ENCODE results near the gene RPRD2.

RPRD2 gene

DNA sequence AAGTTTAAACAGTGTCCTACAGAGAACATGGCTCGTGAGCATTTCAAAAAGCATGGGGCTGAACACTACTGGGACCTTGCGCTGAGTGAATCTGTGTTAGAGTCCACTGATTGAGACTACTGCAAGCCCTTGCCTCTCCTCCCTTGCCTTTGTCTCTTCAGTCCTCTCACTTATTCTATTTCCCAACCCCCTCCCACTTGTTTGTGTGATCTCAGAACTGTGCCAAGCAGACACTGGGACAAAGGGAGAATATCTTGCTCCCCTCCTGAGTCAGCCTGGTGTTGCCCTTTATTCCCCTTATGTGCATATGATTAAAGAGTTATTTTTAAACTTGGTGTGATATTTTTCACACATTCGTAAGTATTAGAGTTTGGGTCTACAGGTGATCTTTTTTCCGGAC lies 11.1 kb upstream of the RPRD2 start:
- no peak for TF ChIP-seq CTCF (IDR thresholded peaks at IDR 0.05; ENCODE audit: control extremely low read depth, extremely low read depth, low read depth, missing control alignments)
- DNase-seq (ENCODE audit: extremely low spot score) = no peak
- ChIA-PET POLR2A (no interaction called here), CTCF (no interaction called here)

- no peak for DNase-seq (ENCODE audit: extremely low spot score)
- ChIA-PET CTCF (interaction anchor here (1.0 to 1.7 kb wide), 3 partner anchors 19 to 107 kb away, joined by 3 to 5 read pairs (median 3); no protein-coding TSS in a partner anchor), POLR2A (interaction anchor here (1.2 kb wide), 1 partner anchor 12 kb away, joined by 4 read pairs; no protein-coding TSS in a partner anchor)
- no peak for TF ChIP-seq CTCF (IDR thresholded peaks at IDR 0.05; ENCODE audit: control extremely low read depth, extremely low read depth, low read depth, missing control alignments)
Observed at GRCh38 chr1:150362721-150363425, 1.1 kb upstream of the RPRD2 start.

DNA sequence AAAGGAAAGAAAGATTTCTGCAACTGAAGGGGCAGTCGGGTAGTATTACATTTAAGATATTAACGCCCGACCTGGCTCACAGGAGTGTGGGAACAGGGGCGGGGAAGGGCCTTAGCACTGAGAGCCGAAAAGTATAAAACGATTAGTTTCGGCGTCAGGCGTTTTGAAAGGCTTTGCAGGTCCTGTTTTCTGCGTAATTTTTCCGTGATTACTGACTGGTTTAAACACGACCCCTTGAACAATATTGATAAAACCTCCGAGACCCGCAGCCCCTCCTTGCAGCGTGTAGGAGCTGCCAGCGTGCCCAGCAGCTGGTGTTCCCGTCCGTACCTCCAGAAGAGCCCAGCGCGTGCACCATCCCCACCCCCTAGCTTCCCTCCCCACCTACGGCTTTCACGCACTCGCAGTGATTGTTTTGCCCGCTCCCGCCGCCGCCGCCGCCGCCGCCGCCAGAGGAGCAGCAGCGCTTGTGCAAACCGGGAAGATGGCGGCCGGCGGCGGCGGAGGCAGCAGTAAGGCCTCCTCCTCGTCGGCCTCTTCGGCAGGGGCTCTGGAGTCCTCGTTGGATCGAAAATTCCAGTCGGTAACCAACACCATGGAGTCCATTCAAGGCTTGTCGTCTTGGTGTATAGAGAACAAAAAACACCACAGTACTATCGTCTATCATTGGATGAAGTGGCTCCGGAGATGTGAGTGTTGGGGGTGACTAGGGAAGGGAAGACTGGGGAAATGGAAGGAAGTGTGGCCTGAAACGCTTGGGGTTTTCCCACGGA lies 470 bp downstream of the RPRD2 start:
- peak; percentile 50 for DNase-seq (ENCODE audit: extremely low spot score)
- TF ChIP-seq CTCF (IDR thresholded peaks at IDR 0.05; ENCODE audit: control extremely low read depth, extremely low read depth, low read depth, missing control alignments) = no peak
- ChIA-PET CTCF (interaction anchor here (0.9 to 1.2 kb wide), 4 partner anchors 18 to 168 kb away, joined by 3 to 5 read pairs (median 4); no protein-coding TSS in a partner anchor), POLR2A (interaction anchor here (0.9 to 1.3 kb wide), 4 partner anchors 11 to 215 kb away, joined by 3 to 5 read pairs (median 4); partner anchors contain the start of gene MCL1)

DNA sequence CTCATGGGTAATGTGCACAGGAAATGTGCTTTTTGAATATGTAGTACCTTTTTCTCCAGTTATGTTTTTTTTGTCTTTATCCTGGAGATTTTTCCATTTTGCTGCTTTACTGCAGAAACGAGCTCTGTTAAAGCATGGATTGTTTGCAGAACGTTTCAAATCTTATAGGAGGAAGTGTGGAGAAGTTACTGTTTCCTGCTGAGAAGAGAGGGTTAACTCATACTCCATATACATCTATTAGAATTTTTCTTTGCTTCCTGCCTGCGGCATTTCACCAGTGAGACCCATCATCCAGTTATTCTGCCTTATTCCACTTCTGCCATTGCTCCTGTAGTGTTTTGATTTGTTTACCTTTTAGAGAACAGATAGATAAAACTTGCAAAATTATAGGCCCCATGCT lies 2.0 kb downstream of the RPRD2 start:
- no peak for DNase-seq (ENCODE audit: extremely low spot score)
- TF ChIP-seq CTCF (IDR thresholded peaks at IDR 0.05; ENCODE audit: control extremely low read depth, extremely low read depth, low read depth, missing control alignments) = no peak
- ChIA-PET CTCF (interaction anchor here (1.0 kb wide), 1 partner anchor 16 kb away, joined by 4 read pairs; no protein-coding TSS in a partner anchor), POLR2A (no interaction called here)

DNA sequence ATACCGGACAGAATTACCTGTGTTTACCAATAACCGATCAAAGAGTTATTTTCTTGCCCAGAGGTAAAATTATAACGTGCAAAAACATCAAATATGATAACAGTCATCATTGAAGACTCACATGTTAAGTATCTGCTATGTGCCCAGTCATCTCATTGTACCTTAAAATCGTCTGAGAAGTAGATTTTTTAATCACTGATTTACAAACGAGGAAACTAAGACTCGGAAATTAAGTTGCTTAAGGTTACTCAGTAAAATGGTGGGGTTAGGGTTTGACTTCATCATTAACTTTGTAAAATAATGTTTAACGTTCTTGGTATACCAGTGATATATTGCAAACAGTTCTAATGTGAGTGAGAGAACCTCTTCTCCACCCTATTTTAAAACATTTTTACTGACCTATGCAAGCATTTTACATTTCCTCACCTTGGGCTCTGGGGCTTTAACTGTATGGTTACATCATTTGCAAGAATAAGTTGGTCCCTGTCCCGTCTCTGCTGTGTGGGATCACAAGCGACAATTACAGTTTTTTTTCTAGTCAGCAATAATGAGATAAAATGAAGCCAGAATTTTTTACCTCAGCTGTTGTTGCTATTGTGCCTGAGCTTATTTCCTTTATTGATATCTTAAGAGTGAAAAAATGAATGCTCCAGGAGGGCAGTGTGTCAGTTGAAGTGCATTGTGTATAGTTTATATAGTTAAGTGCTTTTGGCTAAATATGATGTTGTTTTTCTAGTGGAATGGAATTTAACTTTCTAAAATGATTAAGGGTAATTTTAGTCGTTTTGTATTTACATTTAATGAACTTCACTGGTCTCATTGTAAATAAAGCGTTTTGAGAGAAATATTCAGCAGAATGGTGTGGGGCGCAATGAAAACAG lies 2.7 kb downstream of the RPRD2 start:
- no peak for TF ChIP-seq CTCF (IDR thresholded peaks at IDR 0.05; ENCODE audit: control extremely low read depth, extremely low read depth, low read depth, missing control alignments)
- CTCF ChIA-PET = no interaction called here
- POLR2A ChIA-PET = no interaction called here
- no peak for DNase-seq (ENCODE audit: extremely low spot score)

- TF ChIP-seq CTCF (IDR thresholded peaks at IDR 0.05; ENCODE audit: control extremely low read depth, extremely low read depth, low read depth, missing control alignments) = no peak
- ChIA-PET CTCF (interaction anchor here (1.1 to 2.3 kb wide), 6 partner anchors 11 to 115 kb away, joined by 3 to 18 read pairs (median 4); partner anchors contain the start of gene C1orf54), POLR2A (no interaction called here)
- no peak for DNase-seq (ENCODE audit: extremely low spot score)
Observed at GRCh38 chr1:150371110-150371509, 7.2 kb downstream of the RPRD2 start.

Data from GM10248 (cell line).